Liver (tissue), 9 donors: ENCODE data around the gene OR51B4. TPM values are rescaled to one million over a fixed set of nuclear protein-coding genes. Genes with fewer than 3 reads are reported as not detected.

Experiments used
- DNase-seq: peaks from one replicate; pipeline ENCODE4 v3.0.0-alpha.2; 2017; ENCODE audit warnings: low spot score
- H3K27ac ChIP-seq, 2 donors: one replicate each; pipeline ENCODE4 v1.7.0; 2013; ENCODE audit warnings: inconsistent platforms in 2 of 2, low read length in 2 of 2, control low read depth in 1 of 2, low read depth in 1 of 2, mild to moderate bottlenecking in 1 of 2
- H3K27me3 ChIP-seq, 4 donors: one replicate each; pipeline versions ENCODE4 v1.6.1 to v1.7.0; 2013; ENCODE audit warnings: low read length in 3 of 4, inconsistent platforms in 1 of 4, mild to moderate bottlenecking in 1 of 4, moderate library complexity in 1 of 4; ENCODE audit not compliant: control insufficient read depth in 4 of 4, insufficient read depth in 4 of 4
- H3K36me3 ChIP-seq, 4 donors: one replicate each; pipeline versions ENCODE4 v1.6.1 to v1.7.0; 2013; ENCODE audit warnings: low read length in 3 of 4, mild to moderate bottlenecking in 3 of 4, low read depth in 1 of 4, moderate library complexity in 1 of 4; ENCODE audit not compliant: control insufficient read depth in 4 of 4, insufficient read depth in 3 of 4
- H3K4me1 ChIP-seq, 4 donors: one replicate each; pipeline versions ENCODE4 v1.6.1 to v1.7.0; 2013; ENCODE audit warnings: low read length in 3 of 4, mild to moderate bottlenecking in 3 of 4, moderate library complexity in 1 of 4; ENCODE audit not compliant: control insufficient read depth in 4 of 4, insufficient read depth in 4 of 4
- H3K4me3 ChIP-seq, 3 donors: one replicate each; pipeline versions ENCODE4 v1.6.1 to v1.7.0; 2013; ENCODE audit warnings: low read length in 3 of 3, control low read depth in 1 of 3, low read depth in 1 of 3, mild to moderate bottlenecking in 1 of 3
- H3K9ac ChIP-seq, 2 donors: one replicate each; pipeline ENCODE4 v1.7.0; 2013; ENCODE audit warnings: low read length in 2 of 2, mild to moderate bottlenecking in 2 of 2, moderate library complexity in 2 of 2, control low read depth in 1 of 2, low read depth in 1 of 2
- H3K9me3 ChIP-seq, 4 donors: one replicate each; pipeline versions ENCODE4 v1.6.1 to v1.7.0; 2013; ENCODE audit warnings: low read length in 3 of 4; ENCODE audit not compliant: control insufficient read depth in 4 of 4
- CTCF ChIP-seq: fragments of 150-350 bp; IDR thresholded peaks from 2 replicates; pipeline ENCODE4 v1.5.1; 2017; ENCODE audit warnings: improper control_type of control experiment, low read depth, low read length; ENCODE audit not compliant: missing input control
- FOXA1 ChIP-seq: IDR thresholded peaks from 2 replicates; pipeline ENCODE4 v1.6.1; 2016; ENCODE audit warnings: antibody characterized with exemption
- FOXA2 ChIP-seq: IDR thresholded peaks from 2 replicates; pipeline ENCODE4 v1.6.1; 2016; ENCODE audit warnings: antibody characterized with exemption
- GABPA ChIP-seq, 2 donors: IDR thresholded peaks in 1 of 2; conservative IDR thresholded peaks in 1 of 2; 2 replicates each; pipeline ENCODE4 v1.6.1; 2016; ENCODE audit warnings: antibody characterized with exemption in 2 of 2, mild to moderate bottlenecking in 1 of 2, moderate library complexity in 1 of 2
- HNF4A ChIP-seq, 2 donors: conservative IDR thresholded peaks; 2 replicates each; pipeline ENCODE4 v1.6.1; 2016; ENCODE audit warnings: antibody characterized with exemption in 2 of 2, mild to moderate bottlenecking in 2 of 2
- HNF4G ChIP-seq: IDR thresholded peaks from 2 replicates; pipeline ENCODE4 v1.6.1; 2016; ENCODE audit warnings: antibody characterized with exemption
- JUND ChIP-seq, 2 donors: IDR thresholded peaks; 2 replicates each; pipeline ENCODE4 v1.6.1; 2016; ENCODE audit warnings: antibody characterized with exemption in 2 of 2
- NR2F2 ChIP-seq: IDR thresholded peaks from 2 replicates; pipeline ENCODE4 v1.6.1; 2016; ENCODE audit warnings: antibody characterized with exemption
- RAD21 ChIP-seq, 2 donors: IDR thresholded peaks; 2 replicates each; pipeline ENCODE4 v1.6.1; 2016; ENCODE audit warnings: antibody characterized with exemption in 2 of 2, mild to moderate bottlenecking in 2 of 2
- REST ChIP-seq: IDR thresholded peaks from 2 replicates; pipeline ENCODE4 v1.6.1; 2016; ENCODE audit warnings: antibody characterized with exemption, mild to moderate bottlenecking
- RXRA ChIP-seq, 2 donors: IDR thresholded peaks; 2 replicates each; pipeline ENCODE4 v1.6.1; 2017 to 2018; ENCODE audit warnings: antibody characterized with exemption in 2 of 2, mild to moderate bottlenecking in 1 of 2
- SP1 ChIP-seq: IDR thresholded peaks from 2 replicates; pipeline ENCODE4 v1.6.1; 2018; ENCODE audit warnings: antibody characterized with exemption, mild to moderate bottlenecking
- TAF1 ChIP-seq: conservative IDR thresholded peaks from 2 replicates; pipeline ENCODE4 v1.6.1; 2016; ENCODE audit warnings: antibody characterized with exemption, mild to moderate bottlenecking
- YY1 ChIP-seq: IDR thresholded peaks from 2 replicates; pipeline ENCODE4 v1.6.1; 2016; ENCODE audit warnings: antibody characterized with exemption, mild to moderate bottlenecking
- WGBS: extraction: QIAGEN DNeasy Blood & Tissue Kit; methylation state at CpG from one replicate; pipeline ENCODE4 v1.1.7; 2013; 5-methylcytosine and 5-hydroxymethylcytosine counted together
- polyA plus RNA-seq, 2 donors: library from polyadenylated mRNA; stranded (reverse) in 1 of 2; unstranded in 1 of 2; fragments of 200-250 nt in 1 of 2; fragments of >200 nt in 1 of 2; fragmentation: Nextera tagmentation in 1 of 2; extraction: Ambion mirVana in 1 of 2; gene quantifications; one replicate each; pipeline versions ENCODE4 v1.2.1 to v1.2.3, GENCODE V29; 2013 to 2015
- total RNA-seq, 2 donors: library from RNA; depleted of rRNA; stranded (reverse); fragments of >200 nt; gene quantifications; one replicate each; pipeline ENCODE4 v1.2.3, GENCODE V29; 2014
- TF ChIP-seq, protein P1 (sequence below): IDR thresholded peaks from 2 replicates; pipeline ENCODE4 v1.6.1; 2016; ENCODE audit warnings: antibody characterized with exemption
- TF ChIP-seq, protein P2 (sequence below): IDR thresholded peaks from 2 replicates; pipeline ENCODE4 v1.6.1; 2016; ENCODE audit warnings: antibody characterized with exemption
- TF ChIP-seq, protein P3 (sequence below): IDR thresholded peaks from 2 replicates; pipeline ENCODE4 v1.6.1; 2016; ENCODE audit warnings: antibody characterized with exemption
- donor health status: healthy.
- donor health status: healthy.
- donor health status: healthy.
- donor health status: healthy.
- donor health status: healthy.

The OR51B4 gene
- total and polyA plus RNA-seq, 4 donors: not detected

DNA sequence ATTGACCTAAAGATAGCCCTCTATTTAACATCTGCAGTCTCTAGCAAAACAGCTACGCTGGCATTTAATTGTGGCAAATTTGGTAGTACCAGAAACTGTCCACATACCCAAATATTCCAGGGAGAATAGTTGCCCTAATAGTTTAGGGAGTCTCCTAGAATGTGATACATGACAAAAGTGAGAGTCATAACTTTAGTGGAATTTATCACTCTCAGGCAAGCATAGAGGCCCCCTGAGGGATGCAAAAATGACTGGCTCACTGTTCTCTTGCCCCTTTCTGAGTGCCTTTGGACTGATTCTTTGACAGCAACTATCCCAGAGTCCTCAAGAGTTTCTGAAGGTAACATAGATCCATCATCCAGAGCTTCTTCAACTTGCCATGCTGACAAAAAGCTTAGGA lies 2.3 kb upstream of the OR51B4 start:
- DNase-seq: no peak
- no peak for TF ChIP-seq TAF1
- no peaks in the 10 kb centered on the region for H3K27me3 ChIP-seq
- no peak overlapping the region for H3K4me3 ChIP-seq
- no peak overlapping the region for H3K9ac ChIP-seq
- no peaks in the 10 kb centered on the region for H3K4me1 ChIP-seq
- no peaks in the 10 kb centered on the region for H3K9me3 ChIP-seq
- H3K36me3 ChIP-seq: no peaks in the 10 kb centered on the region
- H3K27ac ChIP-seq: no peak overlapping the region
- WGBS: 94% methylated on average over 1 of the region's 1 CpG

GRCh38 chr11:5303626-5304025 lies 1.9 kb upstream of the OR51B4 start:
- no peak for TF ChIP-seq FOXA1
- no peak for TF ChIP-seq RAD21 (IDR thresholded peaks at IDR 0.05)
- no peak for TF ChIP-seq GABPA (IDR thresholded peaks at IDR 0.05 in 1 of 2, conservative IDR thresholded peaks at IDR 0.05 in 1 of 2)
- TF ChIP-seq, protein P1, sequence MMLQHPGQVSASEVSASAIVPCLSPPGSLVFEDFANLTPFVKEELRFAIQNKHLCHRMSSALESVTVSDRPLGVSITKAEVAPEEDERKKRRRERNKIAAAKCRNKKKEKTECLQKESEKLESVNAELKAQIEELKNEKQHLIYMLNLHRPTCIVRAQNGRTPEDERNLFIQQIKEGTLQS: no peak
- no peak for TF ChIP-seq REST
- no peak for TF ChIP-seq RXRA (IDR thresholded peaks at IDR 0.05)
- TF ChIP-seq YY1: no peak
- TF ChIP-seq TAF1: no peak
- TF ChIP-seq, protein P2, sequence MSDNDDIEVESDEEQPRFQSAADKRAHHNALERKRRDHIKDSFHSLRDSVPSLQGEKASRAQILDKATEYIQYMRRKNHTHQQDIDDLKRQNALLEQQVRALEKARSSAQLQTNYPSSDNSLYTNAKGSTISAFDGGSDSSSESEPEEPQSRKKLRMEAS: no peak
- TF ChIP-seq JUND (IDR thresholded peaks at IDR 0.05): no peak
- TF ChIP-seq, protein P3, sequence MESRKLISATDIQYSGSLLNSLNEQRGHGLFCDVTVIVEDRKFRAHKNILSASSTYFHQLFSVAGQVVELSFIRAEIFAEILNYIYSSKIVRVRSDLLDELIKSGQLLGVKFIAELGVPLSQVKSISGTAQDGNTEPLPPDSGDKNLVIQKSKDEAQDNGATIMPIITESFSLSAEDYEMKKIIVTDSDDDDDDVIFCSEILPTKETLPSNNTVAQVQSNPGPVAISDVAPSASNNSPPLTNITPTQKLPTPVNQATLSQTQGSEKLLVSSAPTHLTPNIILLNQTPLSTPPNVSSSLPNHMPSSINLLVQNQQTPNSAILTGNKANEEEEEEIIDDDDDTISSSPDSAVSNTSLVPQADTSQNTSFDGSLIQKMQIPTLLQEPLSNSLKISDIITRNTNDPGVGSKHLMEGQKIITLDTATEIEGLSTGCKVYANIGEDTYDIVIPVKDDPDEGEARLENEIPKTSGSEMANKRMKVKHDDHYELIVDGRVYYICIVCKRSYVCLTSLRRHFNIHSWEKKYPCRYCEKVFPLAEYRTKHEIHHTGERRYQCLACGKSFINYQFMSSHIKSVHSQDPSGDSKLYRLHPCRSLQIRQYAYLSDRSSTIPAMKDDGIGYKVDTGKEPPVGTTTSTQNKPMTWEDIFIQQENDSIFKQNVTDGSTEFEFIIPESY: no peak
- no peak for TF ChIP-seq SP1
- no peak for TF ChIP-seq FOXA2
- TF ChIP-seq HNF4G: no peak
- TF ChIP-seq CTCF: no peak
- no peak for TF ChIP-seq HNF4A (conservative IDR thresholded peaks at IDR 0.05)
- TF ChIP-seq NR2F2: no peak
- no peaks in the 10 kb centered on the region for H3K9me3 ChIP-seq
- no peaks in the 10 kb centered on the region for H3K27me3 ChIP-seq
- no peak overlapping the region for H3K27ac ChIP-seq
- H3K4me1 ChIP-seq: no peaks in the 10 kb centered on the region
- no peak overlapping the region for H3K4me3 ChIP-seq
- H3K36me3 ChIP-seq: no peaks in the 10 kb centered on the region
- no peak for DNase-seq
- WGBS: 75% methylated on average over 5 of the region's 5 CpGs
- no peak overlapping the region for H3K9ac ChIP-seq
